CD4-positive, alpha-beta T cell (primary cell): Measurements from ENCODE around the gene MAL. TPM values are rescaled to one million over a fixed set of nuclear protein-coding genes. Genes with fewer than 3 reads are reported as not detected.

Experiments used
- ATAC-seq: fragments of 200-7000 bp; cut with Tn5 transposase; one replicate; pipeline ENCODE4 v1.10.0; 2022; ENCODE audit warnings: mild to moderate bottlenecking; ENCODE audit not compliant: poor library complexity
- CTCF ChIA-PET: fragments of 350-600 bp; sonication (Branson Sonifier 250); formaldehyde crosslinking; loops from one replicate; lab custom pipeline; 2021; ENCODE audit warnings: antibody characterized with exemption, inconsistent platforms; lab: Charles Lee
- POLR2A ChIA-PET: fragments of 350-600 bp; sonication (Branson Sonifier 250); formaldehyde crosslinking; loops from one replicate; lab custom pipeline; 2021; ENCODE audit warnings: antibody characterized with exemption, inconsistent platforms; lab: Charles Lee
- DNase-seq, 14 experiments: peaks; one replicate each; pipeline ENCODE4 v3.0.0-alpha.2; 2013 to 2020; ENCODE audit warnings: mixed read lengths in 2 of 14
- H3K27ac ChIP-seq, 2 donors: one replicate each; pipeline versions ENCODE4 v1.5.1 to v1.7.0; 2013; ENCODE audit warnings: low read length in 2 of 2, low read depth in 1 of 2, mild to moderate bottlenecking in 1 of 2
- H3K27me3 ChIP-seq, 2 experiments: 1 replicate in 1 of 2; 2 replicates in 1 of 2; pipeline versions ENCODE4 v1.6.1 to v1.7.0; 2013; ENCODE audit warnings: low read length in 2 of 2, control low read depth in 1 of 2, mild to moderate bottlenecking in 1 of 2, moderate library complexity in 1 of 2; ENCODE audit not compliant: insufficient read depth in 2 of 2, control insufficient read depth in 1 of 2
- H3K36me3 ChIP-seq: one replicate; pipeline ENCODE4 v1.6.1; 2013; ENCODE audit warnings: low read length, control low read depth; ENCODE audit not compliant: insufficient read depth
- H3K4me1 ChIP-seq: one replicate; pipeline ENCODE4 v1.6.1; 2013; ENCODE audit warnings: low read length, control low read depth; ENCODE audit not compliant: insufficient read depth
- H3K4me3 ChIP-seq: one replicate; pipeline ENCODE4 v1.5.1; 2013; ENCODE audit warnings: mild to moderate bottlenecking, low read length, moderate library complexity
- H3K9me3 ChIP-seq, 2 experiments: 1 replicate in 1 of 2; 2 replicates in 1 of 2; pipeline versions ENCODE4 v1.6.1 to v1.7.0; 2013; ENCODE audit warnings: low read length in 2 of 2, mild to moderate bottlenecking in 2 of 2, control low read depth in 1 of 2, moderate library complexity in 1 of 2; ENCODE audit not compliant: control insufficient read depth in 1 of 2, insufficient read depth in 1 of 2
- H3K27ac Mint-ChIP-seq: one replicate; pipeline ENCODE4 v1.8.0; 2020; ENCODE audit warnings: mixed read lengths
- H3K27me3 Mint-ChIP-seq: one replicate; pipeline ENCODE4 v1.8.0; 2021; ENCODE audit warnings: mixed read lengths
- H3K36me3 Mint-ChIP-seq: one replicate; pipeline ENCODE4 v1.8.0; 2021; ENCODE audit warnings: low read depth, mixed read lengths
- H3K4me1 Mint-ChIP-seq: one replicate; pipeline ENCODE4 v1.8.0; 2021; ENCODE audit warnings: low read depth, mixed read lengths
- H3K4me3 Mint-ChIP-seq: one replicate; pipeline ENCODE4 v1.8.0; 2020; ENCODE audit warnings: mild to moderate bottlenecking, mixed read lengths
- H3K9me3 Mint-ChIP-seq: one replicate; pipeline ENCODE4 v1.8.0; 2020; ENCODE audit warnings: mixed read lengths
- CTCF ChIP-seq: fragments of 200-600 bp; IDR thresholded peaks from one replicate; pipeline ENCODE4 v1.8.0; 2022; ENCODE audit warnings: antibody characterized with exemption, mild to moderate bottlenecking
- intact Hi-C, 2 experiments: fragments of 100-400 bp; cut with DNase I in 1 of 2; cut with micrococcal nuclease in 1 of 2; formaldehyde crosslinking; loops; one replicate each; pipeline versions ENCODE4 v1.15.1 to v1.9.0; 2023 to 2025; cut with DNase I, micrococcal nuclease
- total RNA-seq, 174 experiments: library from RNA in 2 of 174; stranded (reverse) in 2 of 174; gene quantifications; one replicate each; pipeline ENCODE4 v1.2.3 and lab custom pipeline; 2021 to 2026

MAL gene
- total RNA-seq, 2 experiments from 2014 or later, result 101 to 102 TPM

GRCh38 chr2:95032341-95032740 lies 6.8 kb downstream of the MAL start:
- POLR2A ChIA-PET, result interaction anchor here (1.1 to 3.7 kb wide), 3 partner anchors 12 to 42 kb away, joined by 3 to 15 read pairs (median 3); no protein-coding TSS in a partner anchor
- no peak overlapping the region for H3K4me3 Mint-ChIP-seq
- peaks cover 87% of the 10 kb centered on the region for H3K4me1 ChIP-seq
- DNase-seq (no peak), ATAC-seq (no peak)
- no peaks in the 10 kb centered on the region for H3K27me3 Mint-ChIP-seq
- H3K36me3 ChIP-seq, result peaks cover 25% of the 10 kb centered on the region
- TF ChIP-seq CTCF, result no peak
- H3K4me3 ChIP-seq, result no peak overlapping the region
- no peaks in the 10 kb centered on the region for H3K27me3 ChIP-seq
- H3K9me3 Mint-ChIP-seq, result no peaks in the 10 kb centered on the region
- peaks cover 92% of the 10 kb centered on the region for H3K4me1 Mint-ChIP-seq
- CTCF ChIA-PET, result interaction anchor here (1.5 to 3.6 kb wide), 3 partner anchors 10 to 83 kb away, joined by 3 to 14 read pairs (median 5); no protein-coding TSS in a partner anchor
- no peak overlapping the region for H3K27ac ChIP-seq
- peak overlapping the region; percentile 55 for H3K27ac Mint-ChIP-seq
- H3K36me3 Mint-ChIP-seq, result peaks cover 28% of the 10 kb centered on the region
- intact Hi-C loops, result no loop called here
- H3K9me3 ChIP-seq, result no peaks in the 10 kb centered on the region

- H3K9me3 Mint-ChIP-seq, result peaks cover 2% of the 10 kb centered on the region
- H3K4me3 Mint-ChIP-seq, result no peak overlapping the region
- Histone ChIP-seq H3K27me3 (no peaks in the 10 kb centered on the region), H3K9me3 (no peaks in the 10 kb centered on the region), H3K27ac (no peak overlapping the region), H3K4me1 (peaks cover 90% of the 10 kb centered on the region), H3K36me3 (peaks cover 25% of the 10 kb centered on the region), H3K4me3 (no peak overlapping the region)
- H3K27ac Mint-ChIP-seq, result peak overlapping the region; percentile 71
- H3K36me3 Mint-ChIP-seq, result peaks cover 32% of the 10 kb centered on the region
- peaks cover 93% of the 10 kb centered on the region for H3K4me1 Mint-ChIP-seq
- no peaks in the 10 kb centered on the region for H3K27me3 Mint-ChIP-seq
- ATAC-seq, result no peak
- TF ChIP-seq CTCF, result no peak
- DNase-seq, result no peak
- ChIA-PET POLR2A (interaction anchor here (0.8 to 3.0 kb wide), 5 partner anchors 9 to 45 kb away, joined by 3 to 29 read pairs (median 3); partner anchors contain the start of gene MAL), CTCF (interaction anchor here (1.6 to 3.6 kb wide), 2 partner anchors 10 to 44 kb away, joined by 4 to 14 read pairs; no protein-coding TSS in a partner anchor)
- intact Hi-C loops, result no loop called here
These were observed 7.5 kb downstream of the MAL start for GRCh38 chr2:95032868-95033603.

GRCh38 chr2:95034221-95034620 lies 8.7 kb downstream of the MAL start:
- CTCF ChIA-PET, result interaction anchor here (1.6 to 3.6 kb wide), 2 partner anchors 12 to 42 kb away, joined by 4 to 14 read pairs; no protein-coding TSS in a partner anchor
- Mint-ChIP-seq H3K27me3 (no peaks in the 10 kb centered on the region), H3K36me3 (peaks cover 25% of the 10 kb centered on the region), H3K4me3 (no peak overlapping the region), H3K9me3 (peaks cover 2% of the 10 kb centered on the region), H3K4me1 (peaks cover 95% of the 10 kb centered on the region), H3K27ac (peak overlapping the region; percentile 71)
- Histone ChIP-seq H3K27me3 (no peaks in the 10 kb centered on the region), H3K36me3 (peaks cover 21% of the 10 kb centered on the region), H3K4me1 (peaks cover 93% of the 10 kb centered on the region), H3K9me3 (no peaks in the 10 kb centered on the region), H3K27ac (no peak overlapping the region), H3K4me3 (no peak overlapping the region)
- POLR2A ChIA-PET, result interaction anchor here (0.8 to 3.0 kb wide), 6 partner anchors 9 to 44 kb away, joined by 3 to 29 read pairs (median 4); partner anchors contain the start of gene MAL
- DNase-seq (peak in 1 of 14 experiments; percentile 21), ATAC-seq (no peak)
- intact Hi-C loops, result no loop called here
- TF ChIP-seq CTCF, result no peak
